Middle frontal gyrus (tissue), 1 donor: Measurements from ENCODE around the gene ARHGAP23.
"Not testable (repeated sequence)": the region's sequence is repeated elsewhere in the genome, so short reads cannot be mapped to it uniquely, and the experiment has no call there.

Source experiments
- DNase-seq: peaks from one replicate; pipeline ENCODE4 v3.0.0-alpha.2; 2015; ENCODE audit warnings: low spot score; ENCODE audit errors: extremely low spot score

The ARHGAP23 gene

GRCh38 chr17:38512473-38513058 is 84.3 kb downstream of the ARHGAP23 start:
- DNase-seq, result no peak

- DNase-seq, result not testable (repeated sequence)
Measured at GRCh38 chr17:38526526-38526925, 98.3 kb downstream of the ARHGAP23 start.

- DNase-seq, result not testable (repeated sequence)
Measured at GRCh38 chr17:38528141-38528540, 99.9 kb downstream of the ARHGAP23 start.

- not testable (repeated sequence) for DNase-seq
Measured at GRCh38 chr17:38530856-38531255, 102.6 kb downstream of the ARHGAP23 start.

GRCh38 chr17:38531761-38532160 is 103.5 kb downstream of the ARHGAP23 start:
- not testable (repeated sequence) for DNase-seq

GRCh38 chr17:38532451-38532850 is 104.2 kb downstream of the ARHGAP23 start:
- DNase-seq, result no peak

- DNase-seq, result no peak
Measured at GRCh38 chr17:38533241-38533640, 105.0 kb downstream of the ARHGAP23 start.

- DNase-seq, result no peak
Measured at GRCh38 chr17:38533866-38534497, 105.7 kb downstream of the ARHGAP23 start.

GRCh38 chr17:38534498-38534885 is 106.2 kb downstream of the ARHGAP23 start:
- DNase-seq, result no peak

GRCh38 chr17:38535886-38536285 is 107.6 kb downstream of the ARHGAP23 start:
- no peak for DNase-seq

GRCh38 chr17:38536661-38537060 is 108.4 kb downstream of the ARHGAP23 start:
- DNase-seq, result no peak

- no peak for DNase-seq
Measured at GRCh38 chr17:38538906-38539305, 110.6 kb downstream of the ARHGAP23 start.

GRCh38 chr17:38539386-38539785 is 111.1 kb downstream of the ARHGAP23 start:
- DNase-seq, result no peak

GRCh38 chr17:38540514-38541045 is 112.3 kb downstream of the ARHGAP23 start:
- DNase-seq, result no peak

- no peak for DNase-seq
Measured at GRCh38 chr17:38541281-38541680, 113.0 kb downstream of the ARHGAP23 start.

GRCh38 chr17:38542286-38542685 is 114.0 kb downstream of the ARHGAP23 start:
- no peak for DNase-seq

GRCh38 chr17:38543403-38544174 is 115.3 kb downstream of the ARHGAP23 start:
- no peak for DNase-seq

GRCh38 chr17:38544175-38544838 is 116.0 kb downstream of the ARHGAP23 start:
- DNase-seq, result no peak

GRCh38 chr17:38544839-38545209 is 116.6 kb downstream of the ARHGAP23 start:
- no peak for DNase-seq

- DNase-seq, result no peak
Measured at GRCh38 chr17:38545531-38546225, 117.4 kb downstream of the ARHGAP23 start.

- DNase-seq, result no peak
Measured at GRCh38 chr17:38546396-38546795, 118.1 kb downstream of the ARHGAP23 start.
